ENCODE data around the gene C2orf76. TPM values are rescaled to one million over a fixed set of nuclear protein-coding genes. Genes with fewer than 3 reads are reported as not detected.

The C2orf76 gene
- polyA plus RNA-seq, 2 of the 4 experiments (the other 2 are of a cell fraction): 16.6 to 34.3 TPM

GRCh38 chr2:119266091-119266589 is 100.5 kb downstream of the C2orf76 start (continued):
- no peak for TF ChIP-seq CTCF (IDR thresholded peaks at IDR 0.05)
- TF ChIP-seq RFX5 (IDR thresholded peaks at IDR 0.05): no peak

- CTCF ChIA-PET: interaction anchor here (0.6 to 4.2 kb wide), 22 partner anchors 9 to 1444 kb away, joined by 3 to 49 read pairs (median 4); no protein-coding TSS in a partner anchor
- no peak for FAIRE-seq
- TF ChIP-seq HMGXB4 (CRISPR knock-in tag; IDR thresholded peaks at IDR 0.05; ENCODE audit: borderline replicate concordance) (no peak), GATA3 (IDR thresholded peaks at IDR 0.05; ENCODE audit: borderline replicate concordance) (no peak), CEBPB (IDR thresholded peaks at IDR 0.05) (no peak), HOXB13 (CRISPR knock-in tag; IDR thresholded peaks at IDR 0.05; ENCODE audit: low read depth) (no peak), ELK1 (IDR thresholded peaks at IDR 0.05; ENCODE audit: low read depth, low read length) (no peak), PHF8 (IDR thresholded peaks at IDR 0.05; ENCODE audit: borderline replicate concordance, low read depth) (no peak), FOSL2 (IDR thresholded peaks at IDR 0.05) (no peak), FOSL2 (CRISPR knock-in tag; IDR thresholded peaks at IDR 0.05) (no peak), MAX (IDR thresholded peaks at IDR 0.05) (no peak), NR3C1 (IDR thresholded peaks at IDR 0.05) (no peak), RARB (CRISPR knock-in tag; IDR thresholded peaks at IDR 0.05) (no peak)
- TF ChIP-seq, protein P1, sequence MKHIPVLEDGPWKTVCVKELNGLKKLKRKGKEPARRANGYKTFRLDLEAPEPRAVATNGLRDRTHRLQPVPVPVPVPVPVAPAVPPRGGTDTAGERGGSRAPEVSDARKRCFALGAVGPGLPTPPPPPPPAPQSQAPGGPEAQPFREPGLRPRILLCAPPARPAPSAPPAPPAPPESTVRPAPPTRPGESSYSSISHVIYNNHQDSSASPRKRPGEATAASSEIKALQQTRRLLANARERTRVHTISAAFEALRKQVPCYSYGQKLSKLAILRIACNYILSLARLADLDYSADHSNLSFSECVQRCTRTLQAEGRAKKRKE (CRISPR knock-in tag; IDR thresholded peaks at IDR 0.05; ENCODE audit: low read depth): no peak
- H3K4me1 ChIP-seq: no peaks in the 10 kb centered on the region
- no peak for ATAC-seq
- H3K4me2 ChIP-seq: no peak overlapping the region
- DNase-seq (ENCODE audit: low read depth in 1 of 2, low spot score in 1 of 2): no peak
- POLR2A ChIA-PET: no interaction called here
- H3K27ac ChIP-seq: no peak overlapping the region
- WGBS (ENCODE audit: missing lambda C conversion rate): 67% methylated on average over 6 of the region's 6 CpGs
- no peaks in the 10 kb centered on the region for H3K9me3 ChIP-seq
- no peak overlapping the region for H3K4me3 ChIP-seq
Measured at GRCh38 chr2:119265693-119266066, 101.0 kb downstream of the C2orf76 start.

GRCh38 chr2:119264781-119265692 is 101.6 kb downstream of the C2orf76 start:
- no peaks in the 10 kb centered on the region for H3K4me1 ChIP-seq
- 34% methylated on average over 13 of the region's 13 CpGs for WGBS (ENCODE audit: missing lambda C conversion rate)
- H3K4me2 ChIP-seq: no peak overlapping the region
- H3K9me3 ChIP-seq: no peaks in the 10 kb centered on the region
- TF ChIP-seq CEBPB (IDR thresholded peaks at IDR 0.05): no peak
- TF ChIP-seq RAD21 (conservative IDR thresholded peaks at IDR 0.05 in 1 of 2, IDR thresholded peaks at IDR 0.05 in 1 of 2): peak; percentile 85 to 86
- no peak for TF ChIP-seq POLR2AphosphoS2 (conservative IDR thresholded peaks at IDR 0.05; ENCODE audit: low read length)
- TF ChIP-seq RNF2 (IDR thresholded peaks at IDR 0.05; ENCODE audit: borderline replicate concordance, low read depth): no peak
- TF ChIP-seq ZSCAN20 (CRISPR knock-in tag; IDR thresholded peaks at IDR 0.05): no peak
- TF ChIP-seq CTCF (IDR thresholded peaks at IDR 0.05): peak; percentile 84
- peak; percentile 92 for TF ChIP-seq SMC3 (IDR thresholded peaks at IDR 0.05)
- TF ChIP-seq EHMT2 (IDR thresholded peaks at IDR 0.05; ENCODE audit: low read depth): no peak
- DNase-seq (ENCODE audit: low read depth in 1 of 2, low spot score in 1 of 2): peak; percentile 49 to 60
- ChIA-PET CTCF (interaction anchor here (0.6 to 4.2 kb wide), 38 partner anchors 10 to 1443 kb away, joined by 3 to 49 read pairs (median 4); no protein-coding TSS in a partner anchor), POLR2A (no interaction called here)
- H3K27ac ChIP-seq: no peak overlapping the region
- FAIRE-seq: no peak
- H3K4me3 ChIP-seq: no peak overlapping the region
- peak; percentile 95 to 99 for ATAC-seq

Measured in A549 (cell line).